Hepatocyte (in vitro differentiated cells): ENCODE data around the gene EVI5L. TPM values are rescaled to one million over a fixed set of nuclear protein-coding genes. Genes with fewer than 3 reads are reported as not detected.
A peak's percentile ranks its signal among the peaks of the same experiment; 100 is the strongest.

Experiments used
- DNase-seq: peaks from one replicate; pipeline ENCODE4 v3.0.0-alpha.2; 2016; ENCODE audit warnings: low spot score
- H2AFZ ChIP-seq: fragments of 200-600 bp; sonication (generic); 2 replicates; pipeline ENCODE4 v1.6.0; 2016; ENCODE audit warnings: antibody characterized with exemption, mild to moderate bottlenecking
- H3K27ac ChIP-seq: fragments of 200-600 bp; sonication (generic); 2 replicates; pipeline ENCODE4 v1.5.1; 2016; ENCODE audit warnings: mild to moderate bottlenecking
- H3K27me3 ChIP-seq: fragments of 200-600 bp; sonication (generic); 2 replicates; pipeline ENCODE4 v1.6.1; 2016
- H3K36me3 ChIP-seq: fragments of 200-600 bp; sonication (generic); replicated peaks from 2 replicates; pipeline ENCODE4 v1.5.1; 2016; ENCODE audit warnings: low read depth; ENCODE audit not compliant: insufficient read depth
- H3K4me1 ChIP-seq: fragments of 200-600 bp; sonication (generic); 2 replicates; pipeline ENCODE4 v1.5.1; 2016; ENCODE audit warnings: mild to moderate bottlenecking, moderate library complexity; ENCODE audit not compliant: insufficient read depth
- H3K4me2 ChIP-seq: fragments of 200-600 bp; sonication (generic); 2 replicates; pipeline ENCODE4 v1.6.0; 2016
- H3K4me3 ChIP-seq: fragments of 200-600 bp; sonication (generic); 2 replicates; pipeline ENCODE4 v1.5.1; 2016; ENCODE audit warnings: mild to moderate bottlenecking
- H3K79me2 ChIP-seq: fragments of 200-600 bp; sonication (generic); 2 replicates; pipeline ENCODE4 v1.6.0; 2017; ENCODE audit warnings: mild to moderate bottlenecking
- H3K9me2 ChIP-seq: fragments of 200-600 bp; sonication (generic); replicated peaks from 2 replicates; pipeline ENCODE4 v1.6.0; 2017; ENCODE audit warnings: mild to moderate bottlenecking; ENCODE audit not compliant: insufficient read depth
- H3K9me3 ChIP-seq: fragments of 200-600 bp; sonication (generic); 2 replicates; pipeline ENCODE4 v1.5.1; 2016; ENCODE audit warnings: low read depth, mild to moderate bottlenecking
- H4K20me1 ChIP-seq: fragments of 200-600 bp; sonication (generic); 2 replicates; pipeline ENCODE4 v1.6.0; 2016; ENCODE audit warnings: mild to moderate bottlenecking; ENCODE audit not compliant: insufficient read depth, poor library complexity, severe bottlenecking
- CTCF ChIP-seq: fragments of 200-600 bp; sonication (generic); IDR thresholded peaks from 2 replicates; pipeline ENCODE4 v1.5.1; 2016; ENCODE audit warnings: antibody characterized with exemption, mild to moderate bottlenecking; ENCODE audit not compliant: poor library complexity
- EZH2 ChIP-seq: fragments of 200-600 bp; sonication (generic); IDR thresholded peaks from 2 replicates; pipeline ENCODE4 v1.6.1; 2016; ENCODE audit warnings: antibody characterized with exemption, mild to moderate bottlenecking, borderline replicate concordance
- EZH2phosphoT487 ChIP-seq: fragments of 200-600 bp; sonication (generic); IDR thresholded peaks from one replicate; pipeline ENCODE4 v1.6.1; 2018; ENCODE audit warnings: antibody characterized with exemption, mild to moderate bottlenecking, low read depth, moderate library complexity; ENCODE audit not compliant: unreplicated experiment, severe bottlenecking
- WGBS: methylation state at CpG from one replicate; pipeline ENCODE4 v1.1.6; 2016; ENCODE audit warnings: low lambda C conversion rate; ENCODE audit errors: missing lambda C conversion rate; 5-methylcytosine and 5-hydroxymethylcytosine counted together
- polyA plus RNA-seq: library from polyadenylated mRNA; unstranded; fragments of >200 nt; fragmentation: Nextera tagmentation; extraction: Ambion mirVana; gene quantifications from 2 replicates; pipeline ENCODE4 v1.2.1, GENCODE V29; 2016
- total RNA-seq: library from RNA; depleted of rRNA; stranded (reverse); fragments of >200 nt; gene quantifications from 2 replicates; pipeline ENCODE4 v1.2.3, GENCODE V29; 2014

EVI5L gene
- total and polyA plus RNA-seq, 2 experiments from 2014 or later: 10.7 to 11.5 TPM

- H3K4me2 ChIP-seq: peak overlapping the region; percentile 92
- no peak for DNase-seq
- no peak overlapping the region for H3K4me3 ChIP-seq
- H3K9me3 ChIP-seq: no peaks in the 10 kb centered on the region
- 56% methylated on average over 4 of the region's 7 CpGs for WGBS
- no peaks in the 10 kb centered on the region for H3K36me3 ChIP-seq
- peaks cover 3% of the 10 kb centered on the region for H3K4me1 ChIP-seq
- H3K79me2 ChIP-seq: peaks cover 13% of the 10 kb centered on the region
- TF ChIP-seq CTCF (no peak), EZH2phosphoT487 (no peak), EZH2 (no peak)
- no peak overlapping the region for H2AFZ ChIP-seq
- H3K9me2 ChIP-seq: no peaks in the 10 kb centered on the region
- no peaks in the 10 kb centered on the region for H3K27me3 ChIP-seq
- no peak overlapping the region for H3K27ac ChIP-seq
- H4K20me1 ChIP-seq: no peaks in the 10 kb centered on the region
Measured at GRCh38 chr19:7830823-7831222, 805 bp downstream of the EVI5L start.

- Histone ChIP-seq H3K36me3 (no peaks in the 10 kb centered on the region), H3K4me1 (peaks cover 3% of the 10 kb centered on the region), H4K20me1 (no peaks in the 10 kb centered on the region), H3K27me3 (no peaks in the 10 kb centered on the region), H2AFZ (no peak overlapping the region), H3K9me3 (no peaks in the 10 kb centered on the region), H3K27ac (no peak overlapping the region), H3K4me2 (peak overlapping the region; percentile 54), H3K9me2 (no peaks in the 10 kb centered on the region), H3K4me3 (no peak overlapping the region), H3K79me2 (peaks cover 13% of the 10 kb centered on the region)
- TF ChIP-seq EZH2phosphoT487: no peak
- TF ChIP-seq CTCF: no peak
- TF ChIP-seq EZH2: no peak
- WGBS: 56% methylated on average over 10 of the region's 10 CpGs
- DNase-seq: peak; percentile 61
Measured at GRCh38 chr19:7831452-7831851, 1.4 kb downstream of the EVI5L start.

GRCh38 chr19:7832009-7832408 is 2.0 kb downstream of the EVI5L start:
- H3K9me2 ChIP-seq: no peaks in the 10 kb centered on the region
- no peaks in the 10 kb centered on the region for H3K27me3 ChIP-seq
- H2AFZ ChIP-seq: no peak overlapping the region
- 93% methylated on average over 17 of the region's 17 CpGs for WGBS
- H3K79me2 ChIP-seq: peaks cover 13% of the 10 kb centered on the region
- H3K4me1 ChIP-seq: peaks cover 3% of the 10 kb centered on the region
- DNase-seq: no peak
- no peak for TF ChIP-seq EZH2phosphoT487
- no peak for TF ChIP-seq CTCF
- no peak for TF ChIP-seq EZH2
- H3K4me3 ChIP-seq: no peak overlapping the region
- H3K4me2 ChIP-seq: no peak overlapping the region
- no peaks in the 10 kb centered on the region for H3K36me3 ChIP-seq
- no peaks in the 10 kb centered on the region for H3K9me3 ChIP-seq
- H3K27ac ChIP-seq: no peak overlapping the region
- H4K20me1 ChIP-seq: no peaks in the 10 kb centered on the region

GRCh38 chr19:7832781-7833180 is 2.8 kb downstream of the EVI5L start:
- Histone ChIP-seq H2AFZ (no peak overlapping the region), H3K4me3 (no peak overlapping the region), H3K27me3 (no peaks in the 10 kb centered on the region), H4K20me1 (no peaks in the 10 kb centered on the region), H3K36me3 (no peaks in the 10 kb centered on the region), H3K4me1 (peaks cover 3% of the 10 kb centered on the region), H3K9me3 (no peaks in the 10 kb centered on the region), H3K79me2 (peaks cover 13% of the 10 kb centered on the region), H3K9me2 (no peaks in the 10 kb centered on the region), H3K4me2 (no peak overlapping the region), H3K27ac (no peak overlapping the region)
- WGBS: 89% methylated on average over 12 of the region's 12 CpGs
- DNase-seq: no peak
- TF ChIP-seq CTCF (no peak), EZH2 (no peak), EZH2phosphoT487 (no peak)
